HG03565 (cell line): ENCODE measurements around the gene PPM1F.
"Not testable (repeated sequence)": the region's sequence is repeated elsewhere in the genome, so short reads cannot be mapped to it uniquely, and the experiment has no call there.

Experiments used
- ATAC-seq: cut with Tn5 transposase; IDR thresholded peaks from one replicate; pipeline ENCODE4 v1.9.1; 2021; ENCODE audit warnings: mild to moderate bottlenecking, moderate library complexity; ENCODE audit not compliant: unreplicated experiment

PPM1F gene

GRCh38 chr22:21898354-21898896 is 54.2 kb downstream of the PPM1F start:
- ATAC-seq = no peak

GRCh38 chr22:21896951-21897513 is 55.6 kb downstream of the PPM1F start:
- no peak for ATAC-seq

- not testable (repeated sequence) for ATAC-seq
Measured at GRCh38 chr22:21896275-21896674, 56.4 kb downstream of the PPM1F start.

GRCh38 chr22:21894799-21895198 is 57.8 kb downstream of the PPM1F start:
- ATAC-seq = no peak

GRCh38 chr22:21889251-21889990 is 63.2 kb downstream of the PPM1F start:
- no peak for ATAC-seq

GRCh38 chr22:21887841-21888240 is 64.8 kb downstream of the PPM1F start:
- no peak for ATAC-seq

GRCh38 chr22:21883930-21884329 is 68.7 kb downstream of the PPM1F start:
- ATAC-seq = not testable (repeated sequence)

GRCh38 chr22:21882754-21883333 is 69.8 kb downstream of the PPM1F start:
- ATAC-seq = not testable (repeated sequence)

- no peak for ATAC-seq
Measured at GRCh38 chr22:21881841-21882753, 70.6 kb downstream of the PPM1F start.

GRCh38 chr22:21876486-21877176 is 76.0 kb downstream of the PPM1F start:
- no peak for ATAC-seq

GRCh38 chr22:21874953-21875352 is 77.7 kb downstream of the PPM1F start:
- not testable (repeated sequence) for ATAC-seq

- ATAC-seq = no peak
Measured at GRCh38 chr22:21873619-21874018, 79.0 kb downstream of the PPM1F start.

- not testable (repeated sequence) for ATAC-seq
Measured at GRCh38 chr22:21872741-21873140, 79.9 kb downstream of the PPM1F start.
